Upper lobe of left lung (tissue), 4 donors: Measurements from ENCODE around the gene HES2.

ENCODE experiments used
- CTCF ChIP-seq, 6 experiments: fragments of 450-650 bp in 4 of 6; fragments of 200-600 bp in 2 of 6; sonication (generic) in 2 of 6; IDR thresholded peaks; one replicate each; pipeline ENCODE4 v1.5.1; 2016 to 2019; ENCODE audit warnings: antibody characterized with exemption in 6 of 6
- EP300 ChIP-seq, 4 donors: sonication (generic); formaldehyde crosslinking; IDR thresholded peaks; one replicate each; pipeline ENCODE4 v1.5.1; 2017; ENCODE audit warnings: antibody characterized with exemption in 4 of 4, control low read depth in 2 of 4
- POLR2A ChIP-seq, 4 donors: fragments of 450-650 bp; IDR thresholded peaks; one replicate each; pipeline ENCODE4 v1.5.1; 2016 to 2017; ENCODE audit warnings: antibody characterized with exemption in 4 of 4, mild to moderate bottlenecking in 2 of 4
- POLR2AphosphoS5 ChIP-seq, 2 donors: sonication (generic); formaldehyde crosslinking; IDR thresholded peaks; one replicate each; pipeline ENCODE4 v1.5.1; 2017; ENCODE audit warnings: antibody characterized with exemption in 2 of 2

- TF ChIP-seq CTCF (IDR thresholded peaks at IDR 0.05) (no peak), POLR2A (IDR thresholded peaks at IDR 0.05) (no peak), EP300 (IDR thresholded peaks at IDR 0.05) (no peak), POLR2AphosphoS5 (IDR thresholded peaks at IDR 0.05) (no peak)
Observed at GRCh38 chr1:6397844-6398441, 21.8 kb downstream of the HES2 start.
